CD8-positive, alpha-beta memory T cell (primary cell): ENCODE measurements around the gene VPS13D. TPM values are rescaled to one million over a fixed set of nuclear protein-coding genes. Genes with fewer than 3 reads are reported as not detected.

Experiments used
- CTCF ChIA-PET: fragments of 350-600 bp; sonication (Branson Sonifier 250); formaldehyde crosslinking; loops from one replicate; lab custom pipeline; 2021; ENCODE audit warnings: antibody characterized with exemption; lab: Charles Lee
- POLR2A ChIA-PET: fragments of 350-600 bp; sonication (Branson Sonifier 250); formaldehyde crosslinking; loops from one replicate; lab custom pipeline; 2021; ENCODE audit warnings: antibody characterized with exemption; lab: Charles Lee
- DNase-seq, 5 donors: peaks; one replicate each; pipeline versions ENCODE4 v3.0.0 to v3.0.0-alpha.2; 2020 to 2022; ENCODE audit warnings: mixed read lengths in 1 of 5
- H3K27ac ChIP-seq: one replicate; pipeline ENCODE4 v1.7.0; 2013; ENCODE audit warnings: low read depth, mild to moderate bottlenecking, low read length, moderate library complexity
- H3K27me3 ChIP-seq: 2 replicates; pipeline ENCODE4 v1.7.0; 2013; ENCODE audit warnings: low read length, mild to moderate bottlenecking; ENCODE audit not compliant: insufficient read depth, poor library complexity, severe bottlenecking
- H3K36me3 ChIP-seq: 2 replicates; pipeline ENCODE4 v1.7.0; 2013; ENCODE audit warnings: mild to moderate bottlenecking, low read length, moderate library complexity; ENCODE audit not compliant: insufficient read depth
- H3K4me1 ChIP-seq: 2 replicates; pipeline ENCODE4 v1.7.0; 2013; ENCODE audit warnings: mild to moderate bottlenecking, low read length, moderate library complexity; ENCODE audit not compliant: insufficient read depth
- H3K4me3 ChIP-seq: 2 replicates; pipeline ENCODE4 v1.7.0; 2013; ENCODE audit warnings: mild to moderate bottlenecking, low read length
- H3K9me3 ChIP-seq: 2 replicates; pipeline ENCODE4 v1.7.0; 2013; ENCODE audit warnings: mild to moderate bottlenecking, low read length
- H3K27ac Mint-ChIP-seq, 8 donors: one replicate each; pipeline ENCODE4 v1.8.0; 2020 to 2021; ENCODE audit warnings: mixed read lengths in 8 of 8, mild to moderate bottlenecking in 6 of 8, inconsistent platforms in 3 of 8, moderate library complexity in 3 of 8
- H3K27me3 Mint-ChIP-seq, 2 donors: one replicate each; pipeline ENCODE4 v1.8.0; 2020 to 2021; ENCODE audit warnings: mixed read lengths in 2 of 2, mild to moderate bottlenecking in 1 of 2, moderate library complexity in 1 of 2
- H3K36me3 Mint-ChIP-seq, 3 donors: one replicate each; pipeline ENCODE4 v1.8.0; 2020 to 2021; ENCODE audit warnings: mixed read lengths in 3 of 3, inconsistent platforms in 1 of 3, mild to moderate bottlenecking in 1 of 3
- H3K4me1 Mint-ChIP-seq, 3 donors: one replicate each; pipeline ENCODE4 v1.8.0; 2020 to 2021; ENCODE audit warnings: mixed read lengths in 3 of 3, inconsistent platforms in 1 of 3, mild to moderate bottlenecking in 1 of 3
- H3K4me3 Mint-ChIP-seq, 7 donors: one replicate each; pipeline ENCODE4 v1.8.0; 2020 to 2021; ENCODE audit warnings: mixed read lengths in 7 of 7, mild to moderate bottlenecking in 6 of 7, moderate library complexity in 4 of 7, inconsistent platforms in 2 of 7
- H3K9me3 Mint-ChIP-seq, 5 donors: one replicate each; pipeline ENCODE4 v1.8.0; 2020 to 2022; ENCODE audit warnings: mixed read lengths in 5 of 5, mild to moderate bottlenecking in 3 of 5, moderate library complexity in 2 of 5, inconsistent platforms in 1 of 5
- polyA plus RNA-seq: library from polyadenylated mRNA; unstranded; fragments of 300-500 nt; fragmentation: Illumina TruSeq; gene quantifications from one replicate; pipeline ENCODE4 v1.2.3, GENCODE V29; 2021
- total RNA-seq, 2 experiments: library from RNA; stranded (reverse); gene quantifications; one replicate each; pipeline ENCODE4 v1.2.3, GENCODE V29; 2021

Gene VPS13D
- total and polyA plus RNA-seq, 3 experiments from 2014 or later = 9.7 to 28.5 (median 24.1) TPM

- Histone ChIP-seq H3K9me3 (peaks cover 6% of the 10 kb centered on the region), H3K27ac (no peak overlapping the region), H3K36me3 (peaks cover 8% of the 10 kb centered on the region), H3K4me3 (no peak overlapping the region), H3K4me1 (peaks cover 10% of the 10 kb centered on the region), H3K27me3 (no peaks in the 10 kb centered on the region)
- no peak for DNase-seq
- ChIA-PET CTCF (no interaction called here), POLR2A (no interaction called here)
- H3K36me3 Mint-ChIP-seq = peaks cover 27 to 60% (median 32%) of the 10 kb centered on the region in 3 donors
- H3K9me3 Mint-ChIP-seq = peaks cover 0 to 9% (median 9%) of the 10 kb centered on the region in 5 donors
- peak overlapping the region in 1 of 8 donors; percentile 73 for H3K27ac Mint-ChIP-seq
- H3K4me1 Mint-ChIP-seq = peaks cover 5 to 25% (median 17%) of the 10 kb centered on the region in 3 donors
- no peak overlapping the region for H3K4me3 Mint-ChIP-seq
- no peaks in the 10 kb centered on the region for H3K27me3 Mint-ChIP-seq
Observed at GRCh38 chr1:12412439-12412838, 182.6 kb downstream of the VPS13D start.

GRCh38 chr1:12413664-12414410, 184.0 kb downstream of the VPS13D start:
- Histone ChIP-seq H3K27ac (no peak overlapping the region), H3K9me3 (peaks cover 6% of the 10 kb centered on the region), H3K36me3 (peaks cover 8% of the 10 kb centered on the region), H3K4me3 (no peak overlapping the region), H3K27me3 (no peaks in the 10 kb centered on the region), H3K4me1 (peaks cover 8% of the 10 kb centered on the region)
- peak overlapping the region in 1 of 7 donors; percentile 52 for H3K4me3 Mint-ChIP-seq
- peaks cover 0 to 9% (median 9%) of the 10 kb centered on the region in 5 donors for H3K9me3 Mint-ChIP-seq
- peaks cover 4 to 20% (median 15%) of the 10 kb centered on the region in 3 donors for H3K4me1 Mint-ChIP-seq
- ChIA-PET POLR2A (no interaction called here), CTCF (no interaction called here)
- H3K36me3 Mint-ChIP-seq = peaks cover 27 to 68% (median 35%) of the 10 kb centered on the region in 3 donors
- DNase-seq = no peak
- H3K27ac Mint-ChIP-seq = peak overlapping the region in 3 of 8 donors; percentile 25 to 61 (median 47)
- no peaks in the 10 kb centered on the region for H3K27me3 Mint-ChIP-seq

- H3K36me3 ChIP-seq = peaks cover 8% of the 10 kb centered on the region
- no peak overlapping the region for H3K4me3 Mint-ChIP-seq
- H3K9me3 ChIP-seq = peaks cover 6% of the 10 kb centered on the region
- H3K4me1 Mint-ChIP-seq = peaks cover 4 to 19% (median 15%) of the 10 kb centered on the region in 3 donors
- no peaks in the 10 kb centered on the region for H3K27me3 ChIP-seq
- H3K4me1 ChIP-seq = peaks cover 8% of the 10 kb centered on the region
- H3K27ac Mint-ChIP-seq = peak overlapping the region in 5 of 8 donors; percentile 6 to 61 (median 22)
- CTCF ChIA-PET = interaction anchor here (1.0 kb wide), 1 partner anchor 10 kb away, joined by 3 read pairs; no protein-coding TSS in a partner anchor
- no peak overlapping the region for H3K27ac ChIP-seq
- H3K4me3 ChIP-seq = no peak overlapping the region
- H3K27me3 Mint-ChIP-seq = no peaks in the 10 kb centered on the region
- peaks cover 25 to 74% (median 38%) of the 10 kb centered on the region in 3 donors for H3K36me3 Mint-ChIP-seq
- POLR2A ChIA-PET = no interaction called here
- peaks cover 0 to 8% (median 8%) of the 10 kb centered on the region in 5 donors for H3K9me3 Mint-ChIP-seq
- no peak for DNase-seq
Observed at GRCh38 chr1:12414444-12415018, 184.7 kb downstream of the VPS13D start.

- ChIA-PET POLR2A (no interaction called here), CTCF (interaction anchor here (1.0 to 1.5 kb wide), 2 partner anchors 11 to 13 kb away, joined by 3 read pairs; no protein-coding TSS in a partner anchor)
- H3K36me3 ChIP-seq = peaks cover 3% of the 10 kb centered on the region
- peaks cover 3% of the 10 kb centered on the region for H3K9me3 ChIP-seq
- DNase-seq = no peak
- H3K4me3 ChIP-seq = no peak overlapping the region
- peaks cover 20 to 72% (median 33%) of the 10 kb centered on the region in 3 donors for H3K36me3 Mint-ChIP-seq
- H3K4me3 Mint-ChIP-seq = no peak overlapping the region
- H3K9me3 Mint-ChIP-seq = peaks cover 0 to 3% (median 3%) of the 10 kb centered on the region in 5 donors
- H3K4me1 Mint-ChIP-seq = peaks cover 4 to 19% (median 15%) of the 10 kb centered on the region in 3 donors
- peaks cover 8% of the 10 kb centered on the region for H3K4me1 ChIP-seq
- H3K27ac Mint-ChIP-seq = peak overlapping the region in 1 of 8 donors; percentile 29
- no peak overlapping the region for H3K27ac ChIP-seq
- no peaks in the 10 kb centered on the region for H3K27me3 ChIP-seq
- H3K27me3 Mint-ChIP-seq = no peaks in the 10 kb centered on the region
Observed at GRCh38 chr1:12415038-12415466, 185.2 kb downstream of the VPS13D start.

GRCh38 chr1:12416101-12416500, 186.3 kb downstream of the VPS13D start:
- peaks cover 8% of the 10 kb centered on the region for H3K4me1 ChIP-seq
- Mint-ChIP-seq H3K27me3 (no peaks in the 10 kb centered on the region), H3K27ac (peak overlapping the region in 2 of 8 donors; percentile 50 to 72), H3K4me1 (peaks cover 5 to 21% (median 18%) of the 10 kb centered on the region in 3 donors), H3K4me3 (no peak overlapping the region), H3K36me3 (peaks cover 15 to 69% (median 32%) of the 10 kb centered on the region in 3 donors), H3K9me3 (no peaks in the 10 kb centered on the region)
- H3K9me3 ChIP-seq = no peaks in the 10 kb centered on the region
- ChIA-PET POLR2A (no interaction called here), CTCF (interaction anchor here (1.5 kb wide), 1 partner anchor 12 kb away, joined by 3 read pairs; no protein-coding TSS in a partner anchor)
- DNase-seq = no peak
- H3K36me3 ChIP-seq = no peaks in the 10 kb centered on the region
- no peaks in the 10 kb centered on the region for H3K27me3 ChIP-seq
- H3K27ac ChIP-seq = no peak overlapping the region
- no peak overlapping the region for H3K4me3 ChIP-seq

GRCh38 chr1:12416744-12417143, 186.9 kb downstream of the VPS13D start:
- CTCF ChIA-PET = interaction anchor here (1.5 kb wide), 1 partner anchor 11 kb away, joined by 3 read pairs; no protein-coding TSS in a partner anchor
- peaks cover 13 to 69% (median 36%) of the 10 kb centered on the region in 3 donors for H3K36me3 Mint-ChIP-seq
- POLR2A ChIA-PET = no interaction called here

GRCh38 chr1:12417389-12417788, 187.6 kb downstream of the VPS13D start:
- Histone ChIP-seq H3K36me3 (no peaks in the 10 kb centered on the region), H3K27ac (no peak overlapping the region), H3K9me3 (no peaks in the 10 kb centered on the region), H3K4me3 (no peak overlapping the region), H3K4me1 (peaks cover 8% of the 10 kb centered on the region), H3K27me3 (no peaks in the 10 kb centered on the region)
- ChIA-PET CTCF (no interaction called here), POLR2A (no interaction called here)
- Mint-ChIP-seq H3K27ac (no peak overlapping the region), H3K4me1 (peaks cover 11 to 27% (median 21%) of the 10 kb centered on the region in 3 donors), H3K27me3 (no peaks in the 10 kb centered on the region), H3K36me3 (peaks cover 8 to 68% (median 33%) of the 10 kb centered on the region in 3 donors), H3K9me3 (no peaks in the 10 kb centered on the region), H3K4me3 (no peak overlapping the region)
- DNase-seq = peak in 1 of 5 donors; percentile 33

More at GRCh38 chr1:12416744-12417143, 186.9 kb downstream of the VPS13D start:
- Histone ChIP-seq H3K27ac (no peak overlapping the region), H3K4me3 (no peak overlapping the region), H3K27me3 (no peaks in the 10 kb centered on the region), H3K9me3 (no peaks in the 10 kb centered on the region), H3K4me1 (peaks cover 8% of the 10 kb centered on the region), H3K36me3 (no peaks in the 10 kb centered on the region)
- Mint-ChIP-seq H3K4me3 (no peak overlapping the region), H3K27ac (no peak overlapping the region), H3K9me3 (no peaks in the 10 kb centered on the region), H3K27me3 (no peaks in the 10 kb centered on the region), H3K4me1 (peaks cover 8 to 23% (median 18%) of the 10 kb centered on the region in 3 donors)
- DNase-seq = no peak
